ENCODE results near the gene JMJD4.
A peak's percentile ranks its signal among the peaks of the same experiment; 100 is the strongest.

JMJD4 gene

DNA sequence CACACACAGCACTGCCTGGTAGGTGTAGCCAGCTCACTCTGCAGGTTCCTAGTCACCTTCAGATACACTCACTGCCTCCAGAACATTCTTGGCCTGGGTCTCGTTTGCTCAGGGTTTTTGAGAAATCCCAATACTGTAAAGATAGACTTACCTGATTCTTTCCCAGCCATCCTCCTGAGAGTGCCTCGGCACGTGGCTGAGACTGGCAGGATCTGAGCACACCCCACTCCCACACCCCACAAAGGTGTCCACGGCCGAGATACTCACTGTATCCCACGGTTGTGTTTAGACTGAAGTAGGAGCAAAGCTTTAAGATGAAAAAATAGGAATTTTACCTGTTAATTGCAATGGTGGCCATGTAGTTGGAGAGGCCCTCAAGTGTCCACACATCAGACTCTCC lies 33.5 kb upstream of the JMJD4 start:
- no peak for DNase-seq

DNA sequence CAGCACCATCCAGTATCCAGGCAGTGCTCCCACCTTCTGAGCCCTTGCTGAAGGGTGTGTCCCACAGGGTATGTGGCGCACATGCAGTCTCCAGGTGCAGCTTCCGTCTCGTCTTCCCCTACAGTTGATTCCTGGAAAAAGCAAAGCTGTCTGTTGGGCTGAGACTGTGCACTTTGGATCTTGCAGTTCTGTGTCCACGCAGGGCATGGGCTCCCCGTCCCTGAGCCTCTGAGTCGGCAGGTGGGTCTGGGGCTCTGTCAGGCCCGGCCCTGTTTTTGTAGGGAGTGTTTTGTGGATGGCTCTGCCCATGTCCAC lies 33.0 kb upstream of the JMJD4 start:
- no peak for DNase-seq

DNA sequence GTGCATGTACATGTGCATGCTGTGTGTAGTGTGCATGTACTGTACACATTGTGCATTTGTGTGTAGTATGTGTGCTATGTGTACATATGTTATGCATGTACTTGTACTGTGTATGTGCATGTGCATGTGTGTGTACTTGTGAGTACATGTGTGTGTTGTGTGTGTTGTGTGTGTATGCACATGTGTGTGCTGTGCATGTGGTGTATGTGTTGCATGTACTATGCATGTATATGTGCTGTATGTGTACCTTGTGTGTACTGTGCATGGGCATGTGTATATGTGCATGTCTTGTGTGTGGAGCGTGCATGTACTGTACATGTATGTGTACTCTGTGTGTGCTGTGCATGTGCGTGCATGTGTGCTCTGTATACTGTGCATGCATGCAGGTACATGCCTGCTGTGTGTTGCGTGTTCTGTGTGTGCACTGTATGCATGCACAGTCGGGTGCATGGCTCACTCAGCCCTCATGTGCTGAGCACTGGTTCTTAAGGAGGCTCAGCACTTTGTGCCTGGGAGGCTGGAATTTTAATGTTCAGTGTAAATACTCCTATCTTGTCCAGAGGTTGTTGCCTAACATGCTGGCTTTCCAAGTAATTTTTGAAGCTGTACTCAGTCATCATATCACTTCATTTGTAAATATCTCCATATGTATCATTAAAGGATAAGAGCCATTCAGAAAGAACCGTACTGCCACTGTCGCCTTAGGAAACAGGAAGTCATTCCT lies 32.5 kb upstream of the JMJD4 start:
- DNase-seq = no peak

DNA sequence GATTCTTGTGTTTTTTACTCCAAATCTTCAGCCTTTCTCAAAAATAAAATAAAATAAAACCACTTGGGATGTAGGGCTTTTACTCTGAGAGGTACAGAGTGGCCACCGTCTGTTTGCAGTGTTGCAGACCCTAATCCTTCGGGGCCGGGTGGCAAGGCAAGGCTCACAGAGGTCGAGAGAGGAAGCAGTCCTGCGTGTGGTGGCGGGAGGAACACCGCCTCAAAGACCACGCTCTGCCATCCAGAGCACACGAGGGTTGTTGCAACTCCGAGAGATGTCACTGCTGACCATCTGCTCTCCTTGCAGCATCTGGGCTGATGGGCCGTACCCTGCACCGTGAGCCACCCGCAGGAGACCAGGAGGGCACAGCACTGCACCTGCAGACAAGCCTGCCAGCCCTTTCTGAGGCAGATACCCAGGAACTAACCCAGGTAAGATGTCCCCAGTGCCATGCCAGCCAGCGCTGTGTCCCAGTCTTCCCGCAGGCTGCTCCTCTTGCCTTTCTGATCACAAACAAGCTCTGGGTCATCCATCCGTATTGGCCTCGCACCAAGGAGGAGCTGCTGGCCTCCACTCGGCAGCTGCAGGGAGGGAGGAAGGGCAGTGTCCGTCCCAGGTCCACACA lies 31.7 kb upstream of the JMJD4 start:
- no peak for DNase-seq

DNA sequence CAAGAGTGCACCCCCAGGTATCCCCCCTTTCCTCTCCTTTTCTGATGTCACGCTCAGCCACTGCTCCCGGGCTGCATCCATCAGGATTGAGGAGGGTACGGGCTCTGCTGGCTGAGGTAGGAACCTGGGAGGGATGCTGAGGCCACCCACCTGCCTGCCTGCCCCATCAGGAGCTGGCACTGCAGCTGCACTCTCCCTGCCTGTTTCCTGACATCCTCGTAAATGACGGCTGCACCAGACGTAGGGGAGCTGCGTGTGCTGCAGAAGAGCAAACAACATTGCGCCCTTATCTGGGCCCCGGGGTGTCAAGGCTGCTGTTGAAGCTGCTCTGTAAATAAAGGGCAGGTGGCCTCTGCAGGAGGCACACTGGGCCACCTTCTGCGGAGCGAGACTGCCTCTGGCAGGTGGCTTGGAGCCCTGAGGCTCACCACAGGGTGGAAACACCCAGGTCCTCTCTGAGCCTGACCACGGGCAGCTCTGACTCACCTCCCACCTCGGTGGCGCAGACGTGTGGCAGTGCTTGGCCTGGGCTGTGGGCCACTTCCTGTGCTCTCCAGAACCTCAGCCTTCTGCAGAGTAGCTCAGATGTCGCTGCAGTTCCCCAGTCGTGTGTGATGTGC lies 31.0 kb upstream of the JMJD4 start:
- DNase-seq = peak; percentile 77 to 82

DNA sequence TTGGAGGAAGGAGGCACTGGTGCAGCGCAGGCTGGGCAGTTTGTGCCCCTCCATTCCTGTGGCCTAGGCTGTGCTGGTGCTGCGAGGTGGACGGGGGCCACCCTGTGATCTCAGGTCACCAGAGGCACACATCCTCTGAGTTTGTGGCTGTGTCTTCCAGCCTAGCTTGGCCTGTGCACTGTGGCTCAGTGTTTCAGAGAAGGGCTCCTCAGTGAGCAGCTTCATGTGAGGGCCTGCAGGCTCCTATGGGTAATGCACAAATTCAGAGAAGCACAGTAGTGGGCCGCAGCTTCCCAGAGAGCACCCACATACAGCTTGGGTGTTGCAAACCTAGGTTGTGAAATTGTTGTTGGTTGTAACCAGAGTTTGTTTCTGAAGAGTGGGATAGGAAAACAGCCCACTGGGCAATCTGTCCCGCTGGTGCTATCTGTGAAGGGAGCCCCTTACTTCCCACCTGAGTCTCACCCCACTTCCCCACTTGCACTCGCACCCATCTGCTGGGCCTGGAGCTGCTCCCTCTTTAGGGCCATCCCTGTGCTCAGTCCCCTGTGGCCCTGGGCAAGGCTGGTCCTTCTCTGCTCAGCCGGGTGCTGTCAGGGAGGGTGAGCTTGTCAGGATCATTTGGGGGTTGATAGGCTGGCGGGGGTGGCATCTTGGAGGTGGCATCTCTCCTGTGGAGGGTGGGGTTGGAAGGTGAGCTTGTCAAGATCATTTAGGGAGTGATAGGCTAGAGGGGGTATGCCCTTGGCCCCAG lies 30.3 kb upstream of the JMJD4 start:
- DNase-seq = no peak

DNA sequence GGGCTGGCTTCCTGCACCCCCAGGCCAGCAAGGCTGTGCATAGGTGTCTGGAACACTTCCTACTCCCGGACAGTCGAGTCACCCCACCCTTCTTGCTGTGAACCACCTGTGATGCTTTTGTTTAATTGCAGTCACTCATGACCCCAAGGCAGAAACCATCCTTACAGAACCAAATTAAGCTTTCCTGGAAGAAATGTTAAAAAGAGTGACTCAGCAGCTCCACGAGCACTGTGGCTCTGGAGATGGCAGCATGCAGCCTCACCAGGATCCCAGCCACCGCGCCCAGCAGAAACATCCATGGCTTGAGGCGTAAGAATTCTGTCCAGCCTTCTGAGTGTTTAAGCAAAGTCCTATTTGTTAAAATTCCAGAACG lies 28.9 kb upstream of the JMJD4 start:
- DNase-seq = no peak

DNA sequence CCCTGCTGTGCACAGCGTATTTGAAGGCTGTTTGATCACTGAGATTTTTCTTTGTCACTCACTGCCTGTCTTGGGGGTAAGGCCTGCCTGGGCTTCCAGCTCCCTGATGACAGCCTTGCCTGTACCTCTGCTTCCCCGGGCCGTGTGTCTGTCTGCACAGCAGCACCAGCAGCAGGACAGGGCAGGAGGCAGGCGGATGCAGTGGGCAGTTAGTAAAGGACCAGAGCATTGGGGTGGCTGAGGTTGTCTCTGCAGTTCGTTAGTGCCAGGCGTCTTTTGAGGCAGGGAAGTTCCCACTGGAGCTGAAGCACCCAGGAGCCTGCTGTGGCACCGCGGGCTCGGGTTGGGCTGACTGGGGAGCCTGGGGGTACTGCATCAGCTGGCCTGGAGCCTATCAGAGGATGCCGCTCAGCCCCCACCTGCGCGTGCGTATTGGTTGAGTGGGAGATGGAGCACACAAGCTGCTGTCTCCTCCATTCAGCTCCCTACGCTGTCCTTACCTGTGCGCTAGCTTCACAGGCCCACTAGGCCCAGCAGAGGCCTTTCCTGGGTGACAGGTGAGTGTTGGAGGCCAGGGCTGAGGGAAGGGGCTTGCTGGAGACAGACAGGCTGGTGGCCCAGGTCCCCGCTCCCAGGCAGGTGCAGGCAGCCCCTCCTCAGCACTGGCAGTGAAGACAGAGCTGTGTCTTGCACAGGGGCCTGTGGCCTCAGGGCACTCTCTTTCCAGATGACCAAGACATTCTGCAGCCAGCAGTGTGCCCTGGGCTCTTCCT lies 28.3 kb upstream of the JMJD4 start:
- no peak for DNase-seq

DNA sequence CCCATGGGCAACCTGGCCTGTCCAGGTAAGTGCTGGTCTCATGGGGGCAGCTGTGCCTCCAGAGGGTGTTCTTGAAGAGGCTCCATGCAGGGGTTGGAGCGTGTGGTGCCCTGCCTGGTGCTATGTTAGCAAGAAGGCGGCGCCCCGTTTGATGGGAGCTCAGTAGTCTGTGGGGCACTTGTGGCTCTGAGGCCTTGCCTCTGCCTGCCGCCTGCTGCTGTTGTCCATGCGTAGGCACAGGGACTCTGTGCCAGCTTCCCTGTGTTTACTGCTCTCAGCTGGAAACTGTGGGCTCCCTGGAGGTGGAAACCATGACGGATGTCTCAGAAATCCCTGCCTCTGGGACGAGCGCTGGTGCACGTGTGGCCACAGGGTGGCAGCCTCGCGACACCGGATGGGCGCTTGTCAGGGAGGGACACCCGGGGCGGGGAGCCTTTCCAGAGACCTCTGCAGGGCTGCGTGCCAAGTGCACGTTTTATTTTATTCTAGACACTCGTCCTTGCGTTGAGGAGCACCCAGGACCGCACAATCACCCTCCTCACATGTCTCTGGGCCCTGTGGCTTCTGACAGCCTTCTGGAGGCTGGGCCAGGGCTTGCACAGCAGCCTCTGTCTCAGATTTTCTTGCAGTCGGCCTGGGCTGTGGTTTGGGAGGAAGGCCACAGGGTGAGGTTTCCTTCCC lies 27.3 kb upstream of the JMJD4 start:
- peak; percentile 84 to 87 for DNase-seq

DNA sequence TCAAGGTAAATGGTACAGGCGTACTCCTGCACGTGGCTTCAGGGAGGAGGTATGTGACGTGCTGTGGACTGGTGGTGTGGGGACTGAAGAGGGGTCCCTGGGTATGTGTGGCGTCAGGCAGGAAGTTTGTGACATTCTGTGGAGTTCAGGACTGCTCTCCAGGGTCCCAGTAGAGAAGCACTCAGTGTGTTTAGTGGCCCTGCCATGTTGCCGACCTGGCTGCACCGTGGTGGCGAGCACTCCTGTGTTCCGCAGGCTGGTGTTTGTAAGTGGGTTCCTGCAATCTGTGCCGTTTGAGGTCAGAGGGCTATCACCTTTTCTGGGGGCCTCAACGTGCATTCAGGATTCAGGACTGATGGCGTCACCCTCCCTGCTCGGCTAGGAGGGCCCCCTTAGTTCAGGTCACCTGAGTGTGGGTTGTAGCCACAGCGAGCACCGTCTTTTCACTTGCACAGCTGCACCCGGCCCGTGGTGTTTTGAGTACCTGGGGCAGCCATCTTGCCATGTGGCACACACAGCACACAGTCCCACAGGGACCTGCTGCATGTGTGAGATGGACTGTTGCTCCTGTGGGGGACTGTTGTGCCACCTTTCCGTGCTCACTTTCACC lies 26.6 kb upstream of the JMJD4 start:
- no peak for DNase-seq

DNA sequence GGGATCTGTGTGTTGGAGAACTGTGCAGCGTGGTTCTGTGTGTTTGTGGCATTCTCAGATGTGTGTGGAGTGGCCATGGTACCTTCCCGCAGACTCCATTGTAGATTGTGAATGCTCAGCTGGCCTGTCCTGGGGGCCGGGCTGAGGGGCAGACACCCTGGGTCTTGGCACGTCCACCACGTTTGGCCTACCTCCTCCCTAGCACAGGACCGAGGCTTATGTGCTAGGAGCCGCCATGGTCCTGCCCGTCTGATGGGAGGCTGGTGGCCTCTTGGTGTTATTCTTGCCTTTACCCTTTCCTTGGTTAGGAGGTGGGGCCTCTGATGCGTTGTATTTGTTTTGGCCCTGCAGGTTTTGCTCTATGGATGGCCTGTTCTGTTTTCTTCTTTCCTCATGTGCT lies 25.3 kb upstream of the JMJD4 start:
- no peak for DNase-seq

DNA sequence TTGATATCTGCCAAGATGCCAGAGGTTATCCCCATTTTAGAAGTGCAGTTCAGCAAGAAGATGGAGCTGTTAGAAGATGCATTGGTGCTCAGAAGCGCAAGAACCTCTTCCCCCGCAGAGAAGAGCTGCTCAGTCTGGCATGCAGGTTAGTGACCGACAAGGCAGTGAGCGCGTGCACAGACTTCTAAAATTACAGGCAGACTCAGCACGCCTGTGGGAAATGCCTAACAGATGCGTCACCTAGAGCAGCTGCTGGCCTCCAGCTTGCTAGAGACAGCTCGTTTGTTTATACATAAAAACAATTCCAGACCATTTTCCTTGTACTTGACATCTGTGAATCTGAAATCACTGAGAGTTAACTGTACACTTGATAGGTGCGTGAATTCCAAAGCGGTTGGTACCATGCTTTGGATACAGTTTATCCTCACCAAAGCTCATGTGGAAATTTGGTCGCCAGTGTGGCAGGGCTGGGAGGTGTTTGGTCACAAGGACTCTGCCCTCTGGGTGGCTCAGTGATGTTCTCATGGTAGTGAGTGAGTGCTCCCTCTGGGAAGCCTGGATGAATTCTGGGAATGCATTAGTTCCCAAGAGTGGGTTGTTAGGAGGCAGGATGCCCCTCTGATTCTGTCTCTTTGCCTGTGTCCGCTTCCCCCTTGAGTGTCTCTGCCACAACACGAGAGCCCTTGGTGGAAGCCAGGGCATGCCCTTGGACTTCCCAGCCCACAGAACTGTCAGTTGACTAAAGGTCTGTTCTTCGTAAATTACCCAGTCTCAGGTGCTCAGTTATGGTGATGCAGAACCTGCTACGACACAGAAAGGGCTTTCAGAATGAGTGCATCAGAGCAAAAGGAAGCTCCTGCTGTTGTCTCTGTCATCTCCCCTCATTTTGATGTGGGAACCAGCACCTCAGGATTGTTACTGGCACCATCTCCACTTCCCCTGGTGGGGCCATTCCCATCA lies 24.5 kb upstream of the JMJD4 start:
- no peak for DNase-seq

DNA sequence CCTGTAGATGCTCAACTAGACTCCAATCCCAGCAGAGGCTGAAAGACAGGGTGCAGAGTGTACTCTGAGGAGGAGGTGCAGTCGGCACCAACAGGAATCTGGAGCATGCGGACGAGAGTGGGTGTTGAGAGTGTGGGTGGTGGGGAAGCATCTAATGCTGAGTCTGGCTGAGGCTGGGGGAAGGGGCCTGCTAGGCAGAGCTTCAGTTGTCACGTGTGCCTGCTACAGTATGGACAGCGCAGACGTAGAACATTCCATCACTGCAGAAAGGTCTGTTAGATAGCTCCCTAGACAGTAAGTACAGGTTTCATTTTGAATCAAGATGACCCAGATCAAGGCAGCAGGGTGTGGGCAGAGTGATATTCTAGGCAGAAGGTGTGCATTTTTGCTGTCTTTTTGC lies 23.3 kb upstream of the JMJD4 start:
- no peak for DNase-seq

DNA sequence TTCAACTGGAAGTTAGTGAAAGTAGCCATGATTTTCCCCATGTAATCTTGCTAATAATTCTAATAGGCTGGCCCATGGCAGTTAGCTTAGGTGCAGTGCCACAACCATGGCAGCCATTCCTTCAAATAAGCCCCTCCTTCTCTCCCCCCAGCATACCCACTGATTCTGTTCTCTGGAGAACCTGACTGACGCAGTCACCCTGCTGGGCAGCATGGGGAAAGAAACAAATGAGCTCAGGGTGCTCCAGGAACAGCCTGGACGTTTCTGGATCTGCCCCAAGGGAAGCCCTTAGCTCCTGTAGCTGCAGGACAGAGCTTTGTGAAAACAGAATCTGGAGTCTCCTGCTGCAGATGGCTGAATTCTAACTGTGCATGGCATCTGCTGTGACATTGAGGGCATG lies 22.7 kb upstream of the JMJD4 start:
- DNase-seq = no peak

DNA sequence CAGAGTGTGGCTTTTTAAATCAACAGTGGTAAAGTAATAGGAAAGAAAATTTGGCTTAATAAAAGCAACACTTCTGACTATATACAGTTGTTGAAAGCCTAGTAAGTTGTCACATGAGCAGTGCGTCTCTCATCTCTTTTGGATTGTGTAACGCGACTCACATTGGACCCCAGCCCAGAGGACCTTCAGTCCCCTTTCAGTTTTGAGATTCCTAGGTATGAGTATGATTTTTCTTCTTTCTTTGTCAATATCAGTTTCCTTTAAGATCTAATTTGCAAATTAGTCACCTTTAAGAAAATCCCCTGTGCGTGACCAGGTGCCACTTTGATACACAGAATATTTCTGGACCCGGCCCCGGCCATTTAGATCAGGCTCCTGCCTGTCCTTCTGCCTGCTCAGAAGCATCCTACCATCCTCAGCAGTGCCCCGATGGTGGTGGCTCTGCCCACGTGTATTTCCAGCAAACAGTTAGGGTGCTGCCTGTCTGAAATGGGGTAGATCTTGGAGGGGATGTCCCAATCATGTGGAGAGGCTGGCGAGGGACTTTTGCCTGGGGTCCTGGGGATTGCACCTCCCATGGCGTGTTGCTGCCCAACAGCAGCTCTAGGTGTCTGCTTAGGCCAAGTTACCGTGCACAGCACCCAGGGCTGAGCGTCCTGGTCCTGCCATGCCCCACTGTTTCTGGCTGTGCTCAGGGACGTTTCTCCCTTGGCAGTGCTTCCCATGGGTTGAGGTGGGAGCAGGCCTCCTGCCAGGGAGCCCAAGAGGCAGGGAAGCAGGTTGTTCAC lies 21.3 kb upstream of the JMJD4 start:
- no peak for DNase-seq

DNA sequence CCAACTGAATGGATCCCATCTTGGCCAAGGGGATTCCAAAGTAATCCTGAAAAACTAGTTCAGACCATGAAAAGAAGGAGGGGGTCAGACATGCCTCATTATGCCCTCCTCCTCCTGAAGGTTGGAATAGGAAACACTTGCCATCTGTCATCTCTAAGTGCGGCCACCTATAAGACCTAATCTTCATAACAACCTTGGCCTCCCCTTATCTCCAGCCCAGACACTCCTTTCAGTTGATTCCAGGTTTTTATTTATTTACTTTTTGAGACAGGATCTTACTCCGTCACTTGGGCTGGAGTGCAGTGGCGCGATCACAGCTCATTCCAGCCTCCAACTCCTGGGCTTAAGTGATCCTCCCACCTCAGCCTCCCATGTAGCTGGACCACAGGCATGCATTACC lies 19.9 kb upstream of the JMJD4 start:
- DNase-seq = no peak

DNA sequence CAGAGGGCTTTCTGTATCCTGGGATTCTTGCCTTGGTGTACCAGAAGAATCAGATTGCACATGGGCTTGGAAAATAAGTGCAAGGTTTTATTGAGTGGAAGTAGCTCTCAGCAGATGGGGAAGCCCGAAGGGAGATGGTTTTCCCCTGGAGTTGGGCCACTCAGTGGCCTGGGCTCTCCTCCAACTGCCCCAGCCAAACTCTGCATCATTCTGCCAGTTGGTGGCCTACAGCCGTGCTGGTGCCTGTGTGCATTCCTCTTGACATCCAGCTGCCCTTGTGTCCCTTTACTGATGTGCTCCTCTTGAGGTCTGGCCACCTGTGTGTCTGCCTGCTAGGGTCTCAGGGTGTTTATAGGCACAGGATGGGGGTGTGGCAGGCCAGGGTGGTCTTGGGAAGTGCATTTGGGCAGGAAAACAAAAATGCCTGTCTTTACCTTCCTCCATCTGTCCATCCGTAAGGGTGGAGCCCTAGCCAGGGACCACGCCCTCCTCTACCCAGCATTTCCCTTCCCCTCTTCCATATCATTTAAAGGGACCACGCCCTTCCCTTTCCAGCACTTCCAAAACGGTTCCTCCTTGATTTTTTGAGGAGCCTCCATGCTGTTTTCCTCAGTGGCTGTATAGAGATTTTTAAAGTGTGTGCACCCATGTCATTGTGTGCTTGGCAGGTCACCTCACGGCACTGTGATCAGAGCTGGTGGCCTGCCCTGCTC lies 19.1 kb upstream of the JMJD4 start:
- no peak for DNase-seq

DNA sequence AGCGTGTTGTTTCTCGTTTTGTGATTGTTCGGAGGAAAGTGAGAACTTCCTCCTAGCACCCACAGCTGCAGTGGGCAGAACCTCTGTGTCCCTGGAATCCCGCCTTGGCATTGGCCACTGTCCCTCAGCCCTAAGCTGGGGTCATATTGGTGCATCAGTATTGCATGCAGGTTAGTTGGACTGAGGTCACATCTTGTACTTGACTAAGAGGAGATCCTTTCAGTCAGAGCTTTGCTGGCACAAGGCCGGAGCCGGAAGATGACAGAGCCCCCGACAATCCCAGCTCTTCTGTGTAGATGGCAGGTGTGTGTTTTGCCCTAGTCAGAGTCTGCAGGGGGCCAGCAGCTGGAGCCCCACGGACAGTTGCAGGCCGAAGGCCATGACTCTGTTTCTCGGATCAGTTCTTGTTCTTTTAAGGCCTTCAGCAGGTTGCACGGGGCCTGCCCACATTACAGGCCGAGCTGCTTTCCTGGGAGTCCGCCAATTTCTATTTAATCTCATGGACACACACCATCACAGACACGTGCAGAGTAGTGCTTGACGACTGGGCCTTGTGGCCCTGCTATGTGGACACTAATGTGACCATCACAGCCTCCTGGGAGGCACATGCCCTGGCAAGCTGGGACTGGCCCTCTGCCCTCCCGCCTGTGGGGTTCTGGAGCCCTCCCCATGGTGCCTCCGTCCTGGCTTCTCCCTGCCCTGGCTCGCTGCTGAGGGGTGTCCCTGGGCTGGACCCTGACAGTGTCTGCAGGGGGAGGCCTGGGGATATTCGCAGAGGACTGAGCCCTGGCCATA lies 15.0 kb upstream of the JMJD4 start:
- DNase-seq = no peak

DNA sequence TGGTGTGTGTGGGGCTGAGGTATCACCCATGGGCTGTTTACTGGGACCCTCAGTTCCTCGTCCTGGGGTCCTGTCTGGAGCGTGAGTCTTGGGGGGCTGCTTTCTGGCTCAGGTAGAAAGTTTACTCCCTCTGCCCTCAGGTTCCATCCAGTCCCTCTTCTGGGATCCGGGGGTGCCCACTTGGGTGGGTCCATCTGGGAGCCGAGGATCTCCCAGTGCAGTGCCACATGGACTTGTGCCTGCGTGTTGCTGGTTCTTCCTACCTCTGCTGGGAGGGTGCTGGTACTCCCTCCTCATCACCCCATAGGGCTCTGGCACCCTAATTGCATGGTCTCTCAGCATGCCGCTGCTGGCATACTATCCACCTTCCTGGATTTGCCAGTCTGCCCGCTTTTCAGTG lies 14.1 kb upstream of the JMJD4 start:
- no peak for DNase-seq

All from CD4-positive, alpha-beta T cell treated with Interleukin-4 for 1 hour (primary cell).